NK-92 (cell line): Measurements from ENCODE around the gene DMAC1.

ENCODE experiments used
- DNase-seq: peaks from one replicate; lab custom pipeline; 2025; ENCODE audit not compliant: unreplicated experiment; lab: John Stamatoyannopoulos, UW

The DMAC1 gene

GRCh38 chr9:7783635-7784063 lies 15.9 kb downstream of the DMAC1 start:
- no peak for DNase-seq

GRCh38 chr9:7782400-7783120 lies 17.0 kb downstream of the DMAC1 start:
- DNase-seq = no peak

GRCh38 chr9:7780261-7780988 lies 19.2 kb downstream of the DMAC1 start:
- DNase-seq = no peak

GRCh38 chr9:7778851-7779600 lies 20.6 kb downstream of the DMAC1 start:
- no peak for DNase-seq

GRCh38 chr9:7777771-7778170 lies 21.8 kb downstream of the DMAC1 start:
- DNase-seq = no peak

GRCh38 chr9:7770111-7770510 lies 29.5 kb downstream of the DMAC1 start:
- no peak for DNase-seq

GRCh38 chr9:7762600-7762999 lies 37.0 kb downstream of the DMAC1 start:
- DNase-seq = no peak

GRCh38 chr9:7760014-7760415 lies 39.6 kb downstream of the DMAC1 start:
- DNase-seq = no peak

GRCh38 chr9:7756088-7756487 lies 43.5 kb downstream of the DMAC1 start:
- DNase-seq = no peak

- DNase-seq = no peak
These were observed 47.1 kb downstream of the DMAC1 start for GRCh38 chr9:7752481-7752880.
